ENCODE results near the gene ST8SIA5.

- TF ChIP-seq EZH2phosphoT487 (IDR thresholded peaks at IDR 0.05; ENCODE audit: borderline replicate concordance, low read length) (no peak), CTCF (IDR thresholded peaks at IDR 0.05; ENCODE audit: low read depth, low read length, poor library complexity, severe bottlenecking) (no peak)
These were observed 132.7 kb downstream of the ST8SIA5 start for GRCh38 chr18:46624127-46624526.
